Subcutaneous abdominal adipose tissue (tissue), 5 donors: ENCODE measurements around the gene DOLPP1.
A peak's percentile ranks its signal among the peaks of the same experiment; 100 is the strongest.

Source experiments
- H3K27ac ChIP-seq: one replicate; pipeline ENCODE4 v1.7.0; 2013; ENCODE audit warnings: low read depth, mild to moderate bottlenecking, inconsistent platforms, low read length, moderate library complexity
- H3K27me3 ChIP-seq, 5 donors: one replicate each; pipeline ENCODE4 v1.7.0; 2013; ENCODE audit warnings: low read length in 5 of 5, inconsistent platforms in 1 of 5; ENCODE audit not compliant: control insufficient read depth in 5 of 5, insufficient read depth in 4 of 5
- H3K36me3 ChIP-seq, 5 donors: one replicate each; pipeline ENCODE4 v1.7.0; 2013; ENCODE audit warnings: low read length in 5 of 5; ENCODE audit not compliant: control insufficient read depth in 5 of 5, insufficient read depth in 5 of 5
- H3K4me1 ChIP-seq, 5 donors: one replicate each; pipeline ENCODE4 v1.7.0; 2013; ENCODE audit warnings: low read length in 5 of 5, mild to moderate bottlenecking in 3 of 5, moderate library complexity in 1 of 5; ENCODE audit not compliant: control insufficient read depth in 5 of 5, insufficient read depth in 5 of 5
- H3K4me3 ChIP-seq, 5 donors: one replicate each; pipeline ENCODE4 v1.7.0; 2013; ENCODE audit warnings: low read length in 5 of 5, low read depth in 1 of 5
- H3K9ac ChIP-seq, 5 donors: one replicate each; pipeline ENCODE4 v1.7.0; 2013; ENCODE audit warnings: low read length in 5 of 5, mild to moderate bottlenecking in 4 of 5, moderate library complexity in 3 of 5
- H3K9me3 ChIP-seq, 5 donors: one replicate each; pipeline ENCODE4 v1.7.0; 2013; ENCODE audit warnings: low read length in 5 of 5; ENCODE audit not compliant: control insufficient read depth in 5 of 5
- donor health status: healthy.
- donor health status: healthy.
- donor health status: healthy.
- donor health status: healthy.
- donor health status: healthy.

DOLPP1 gene

GRCh38 chr9:129136446-129137035 lies 55.6 kb downstream of the DOLPP1 start:
- Histone ChIP-seq H3K9me3 (no peaks in the 10 kb centered on the region), H3K27ac (no peak overlapping the region), H3K4me1 (peaks cover 10 to 41% (median 38%) of the 10 kb centered on the region in 5 donors), H3K4me3 (no peak overlapping the region), H3K27me3 (no peaks in the 10 kb centered on the region), H3K36me3 (peaks cover 6 to 45% (median 32%) of the 10 kb centered on the region in 5 donors), H3K9ac (no peak overlapping the region)

GRCh38 chr9:129137292-129138143 lies 56.6 kb downstream of the DOLPP1 start:
- H3K9me3 ChIP-seq = no peaks in the 10 kb centered on the region
- peak overlapping the region; percentile 100 for H3K27ac ChIP-seq
- no peak overlapping the region for H3K4me3 ChIP-seq
- peak overlapping the region in 2 of 5 donors; percentile 59 to 96 for H3K9ac ChIP-seq
- H3K27me3 ChIP-seq = no peaks in the 10 kb centered on the region
- H3K36me3 ChIP-seq = peaks cover 6 to 47% (median 32%) of the 10 kb centered on the region in 5 donors
- H3K4me1 ChIP-seq = peaks cover 17 to 48% (median 46%) of the 10 kb centered on the region in 5 donors

GRCh38 chr9:129138144-129138462 lies 57.2 kb downstream of the DOLPP1 start:
- Histone ChIP-seq H3K4me1 (peaks cover 20 to 54% (median 52%) of the 10 kb centered on the region in 5 donors), H3K27me3 (no peaks in the 10 kb centered on the region), H3K36me3 (peaks cover 6 to 46% (median 30%) of the 10 kb centered on the region in 5 donors), H3K9ac (peak overlapping the region; percentile 31 to 96 (median 77)), H3K4me3 (no peak overlapping the region), H3K9me3 (no peaks in the 10 kb centered on the region), H3K27ac (peak overlapping the region; percentile 100)

- Histone ChIP-seq H3K27ac (peak overlapping the region; percentile 100), H3K4me1 (peaks cover 23 to 59% (median 57%) of the 10 kb centered on the region in 5 donors), H3K9me3 (no peaks in the 10 kb centered on the region), H3K27me3 (no peaks in the 10 kb centered on the region), H3K4me3 (peak overlapping the region in 2 of 5 donors; percentile 49 to 70), H3K36me3 (peaks cover 3 to 41% (median 25%) of the 10 kb centered on the region in 5 donors), H3K9ac (peak overlapping the region; percentile 31 to 96 (median 77))
These were observed 57.7 kb downstream of the DOLPP1 start for GRCh38 chr9:129138476-129139232.

GRCh38 chr9:129139233-129139992 lies 58.5 kb downstream of the DOLPP1 start:
- Histone ChIP-seq H3K27me3 (no peaks in the 10 kb centered on the region), H3K9me3 (no peaks in the 10 kb centered on the region), H3K4me1 (peaks cover 26 to 65% (median 63%) of the 10 kb centered on the region in 5 donors), H3K36me3 (peaks cover 0 to 46% (median 25%) of the 10 kb centered on the region in 5 donors), H3K27ac (peak overlapping the region; percentile 100), H3K4me3 (peak overlapping the region; percentile 57 to 70 (median 63)), H3K9ac (peak overlapping the region; percentile 71 to 96 (median 78))

- Histone ChIP-seq H3K27ac (peak overlapping the region; percentile 100), H3K27me3 (no peaks in the 10 kb centered on the region), H3K4me1 (peaks cover 26 to 68% (median 65%) of the 10 kb centered on the region in 5 donors), H3K9ac (peak overlapping the region; percentile 91 to 100 (median 96)), H3K4me3 (peak overlapping the region; percentile 48 to 70 (median 63)), H3K9me3 (no peaks in the 10 kb centered on the region), H3K36me3 (peaks cover 0 to 40% (median 20%) of the 10 kb centered on the region in 5 donors)
These were observed 59.1 kb downstream of the DOLPP1 start for GRCh38 chr9:129139993-129140396.
